Osteocyte (in vitro differentiated cells): ENCODE data around the gene DNAAF5. TPM values are rescaled to one million over a fixed set of nuclear protein-coding genes. Genes with fewer than 3 reads are reported as not detected.

Experiments used
- DNase-seq: peaks from one replicate; pipeline ENCODE4 v3.0.0; 2021; ENCODE audit warnings: mixed read lengths; ENCODE audit not compliant: unreplicated experiment; ENCODE audit errors: extremely low spot score
- H3K27ac Mint-ChIP-seq: one replicate; pipeline ENCODE4 v1.8.0; 2021; ENCODE audit warnings: mild to moderate bottlenecking, mixed read lengths; ENCODE audit not compliant: unreplicated experiment
- H3K27me3 Mint-ChIP-seq: one replicate; pipeline ENCODE4 v1.8.0; 2021; ENCODE audit warnings: mixed read lengths; ENCODE audit not compliant: unreplicated experiment
- H3K36me3 Mint-ChIP-seq: one replicate; pipeline ENCODE4 v1.8.0; 2021; ENCODE audit warnings: mixed read lengths; ENCODE audit not compliant: unreplicated experiment
- H3K4me1 Mint-ChIP-seq: one replicate; pipeline ENCODE4 v1.8.0; 2021; ENCODE audit warnings: mixed read lengths; ENCODE audit not compliant: unreplicated experiment
- H3K4me3 Mint-ChIP-seq: one replicate; pipeline ENCODE4 v1.8.0; 2021; ENCODE audit warnings: mild to moderate bottlenecking, moderate library complexity, mixed read lengths; ENCODE audit not compliant: unreplicated experiment
- H3K9me3 Mint-ChIP-seq: one replicate; pipeline ENCODE4 v1.8.0; 2021; ENCODE audit warnings: mixed read lengths; ENCODE audit not compliant: unreplicated experiment
- total RNA-seq: library from RNA; stranded (reverse); gene quantifications from 2 replicates; pipeline ENCODE4 v1.2.1, GENCODE V29; 2021
- TF ChIP-seq, protein P1 (sequence below): fragments of 200-600 bp; sonication (generic); IDR thresholded peaks from 2 replicates; pipeline ENCODE4 v1.5.0; 2021; ENCODE audit warnings: antibody characterized with exemption, mild to moderate bottlenecking, moderate library complexity

The DNAAF5 gene
- total RNA-seq, 1 donor from 2014 or later = 28.1 TPM

DNA sequence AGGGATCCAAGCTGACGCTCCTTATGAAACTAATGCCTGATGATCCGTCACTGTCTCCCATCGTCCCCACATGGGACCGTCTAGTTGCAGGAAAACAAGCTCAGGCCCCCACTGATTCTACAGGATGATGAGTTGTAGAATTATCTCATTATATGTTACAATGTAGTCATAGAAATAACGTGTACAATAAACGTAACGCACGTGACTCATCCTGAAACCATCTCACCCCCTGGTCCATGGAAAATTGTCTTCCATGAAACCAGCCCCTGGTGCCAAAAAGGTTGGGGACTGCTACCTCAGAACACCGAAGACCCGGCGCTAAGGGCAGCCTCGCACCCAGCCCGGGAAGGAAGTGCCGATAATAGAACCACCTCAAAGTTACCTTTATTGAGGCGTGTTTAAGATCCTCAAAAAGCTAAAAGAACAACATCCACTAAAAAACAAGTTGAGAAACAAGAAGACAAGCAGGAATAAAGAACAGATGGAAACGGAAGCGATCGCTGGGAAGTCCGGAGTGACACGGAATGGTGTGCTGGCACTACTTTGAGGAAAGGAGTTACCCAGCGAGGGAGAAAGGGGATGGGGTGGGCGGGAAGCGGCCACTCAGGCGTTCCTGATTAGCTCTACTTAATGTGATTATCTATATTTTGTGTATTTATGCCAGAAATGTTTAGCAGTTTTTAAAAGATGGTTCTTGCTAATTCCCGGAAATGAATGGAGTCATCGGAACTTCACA is 50.7 kb downstream of the DNAAF5 start:
- Mint-ChIP-seq H3K36me3 (peaks cover 10% of the 10 kb centered on the region), H3K9me3 (no peaks in the 10 kb centered on the region), H3K27me3 (no peaks in the 10 kb centered on the region), H3K4me3 (no peak overlapping the region), H3K4me1 (peaks cover 50% of the 10 kb centered on the region), H3K27ac (peak overlapping the region; percentile 64)
- TF ChIP-seq, protein P1, sequence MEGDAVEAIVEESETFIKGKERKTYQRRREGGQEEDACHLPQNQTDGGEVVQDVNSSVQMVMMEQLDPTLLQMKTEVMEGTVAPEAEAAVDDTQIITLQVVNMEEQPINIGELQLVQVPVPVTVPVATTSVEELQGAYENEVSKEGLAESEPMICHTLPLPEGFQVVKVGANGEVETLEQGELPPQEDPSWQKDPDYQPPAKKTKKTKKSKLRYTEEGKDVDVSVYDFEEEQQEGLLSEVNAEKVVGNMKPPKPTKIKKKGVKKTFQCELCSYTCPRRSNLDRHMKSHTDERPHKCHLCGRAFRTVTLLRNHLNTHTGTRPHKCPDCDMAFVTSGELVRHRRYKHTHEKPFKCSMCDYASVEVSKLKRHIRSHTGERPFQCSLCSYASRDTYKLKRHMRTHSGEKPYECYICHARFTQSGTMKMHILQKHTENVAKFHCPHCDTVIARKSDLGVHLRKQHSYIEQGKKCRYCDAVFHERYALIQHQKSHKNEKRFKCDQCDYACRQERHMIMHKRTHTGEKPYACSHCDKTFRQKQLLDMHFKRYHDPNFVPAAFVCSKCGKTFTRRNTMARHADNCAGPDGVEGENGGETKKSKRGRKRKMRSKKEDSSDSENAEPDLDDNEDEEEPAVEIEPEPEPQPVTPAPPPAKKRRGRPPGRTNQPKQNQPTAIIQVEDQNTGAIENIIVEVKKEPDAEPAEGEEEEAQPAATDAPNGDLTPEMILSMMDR = no peak
- DNase-seq = no peak

GRCh38 chr7:777728-778078 is 51.2 kb downstream of the DNAAF5 start:
- no peak for DNase-seq
- Mint-ChIP-seq H3K9me3 (no peaks in the 10 kb centered on the region), H3K36me3 (peaks cover 11% of the 10 kb centered on the region), H3K4me3 (no peak overlapping the region), H3K27me3 (no peaks in the 10 kb centered on the region), H3K27ac (peak overlapping the region; percentile 71), H3K4me1 (peaks cover 52% of the 10 kb centered on the region)
- TF ChIP-seq, protein P1 = no peak

DNA sequence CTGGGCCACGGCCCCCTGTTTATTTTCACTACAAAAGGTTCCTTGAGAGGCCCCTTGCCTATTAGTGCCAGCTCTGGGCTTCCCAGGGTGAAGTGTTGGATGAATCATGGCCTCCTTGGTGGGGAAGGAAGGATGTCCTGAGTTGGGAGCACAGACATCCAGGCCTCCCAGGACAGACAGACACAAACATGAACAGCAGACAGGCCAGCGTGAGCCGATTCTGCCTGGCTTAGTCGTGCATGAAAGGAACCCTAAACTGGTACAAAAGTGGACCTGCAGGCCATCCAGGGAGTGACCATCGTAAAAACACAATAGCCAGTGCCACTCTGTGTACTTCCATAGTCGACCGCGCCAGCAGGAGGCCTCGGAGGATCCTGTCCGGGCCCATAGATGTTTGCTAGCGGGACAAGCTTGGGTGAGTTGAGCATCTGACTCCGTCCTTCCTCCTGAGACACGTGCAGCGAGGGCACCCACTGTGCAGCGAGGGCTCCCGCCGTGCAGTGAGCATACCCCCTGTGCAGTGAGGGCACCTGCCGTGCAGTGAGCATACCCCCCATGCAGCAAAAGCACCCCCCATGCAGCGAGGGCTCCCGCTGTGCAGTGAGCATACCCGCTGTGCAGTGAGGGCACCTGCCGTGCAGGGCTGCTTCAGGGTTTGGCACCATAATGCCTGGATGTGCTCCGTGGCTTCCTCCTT is 51.9 kb downstream of the DNAAF5 start:
- Mint-ChIP-seq H3K27me3 (no peaks in the 10 kb centered on the region), H3K9me3 (no peaks in the 10 kb centered on the region), H3K4me3 (no peak overlapping the region), H3K27ac (peak overlapping the region; percentile 86), H3K4me1 (peaks cover 56% of the 10 kb centered on the region), H3K36me3 (peaks cover 13% of the 10 kb centered on the region)
- DNase-seq = no peak
- TF ChIP-seq, protein P1 = no peak

DNA sequence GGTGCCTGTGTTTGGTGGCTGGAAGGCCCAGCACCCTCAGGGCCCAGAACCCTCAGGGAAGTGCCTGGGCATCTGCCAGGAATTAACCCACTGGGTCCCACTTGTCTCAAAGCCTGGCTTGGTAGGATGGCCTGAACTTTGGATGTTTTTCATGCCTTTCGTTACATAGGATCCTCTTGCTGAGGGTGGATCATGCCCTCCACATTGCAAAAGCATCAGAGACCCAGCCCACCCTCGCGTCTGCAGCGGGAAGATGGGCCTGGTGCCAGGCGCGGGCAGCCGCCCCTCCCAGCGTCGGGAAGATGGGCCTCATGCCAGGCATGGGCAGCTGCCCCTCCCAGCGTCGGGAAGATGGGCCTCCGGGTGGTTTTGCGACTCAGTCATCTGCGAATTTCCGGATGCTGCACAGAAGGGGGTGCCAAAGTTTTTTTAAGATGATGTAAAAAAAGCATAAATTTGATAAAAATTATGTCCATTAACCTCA is 52.5 kb downstream of the DNAAF5 start:
- TF ChIP-seq, protein P1 = no peak
- no peaks in the 10 kb centered on the region for H3K27me3 Mint-ChIP-seq
- peaks cover 15% of the 10 kb centered on the region for H3K36me3 Mint-ChIP-seq
- no peaks in the 10 kb centered on the region for H3K9me3 Mint-ChIP-seq
- H3K4me1 Mint-ChIP-seq = peaks cover 56% of the 10 kb centered on the region
- H3K27ac Mint-ChIP-seq = peak overlapping the region; percentile 86
- H3K4me3 Mint-ChIP-seq = peak overlapping the region; percentile 14
- peak; percentile 94 for DNase-seq

DNA sequence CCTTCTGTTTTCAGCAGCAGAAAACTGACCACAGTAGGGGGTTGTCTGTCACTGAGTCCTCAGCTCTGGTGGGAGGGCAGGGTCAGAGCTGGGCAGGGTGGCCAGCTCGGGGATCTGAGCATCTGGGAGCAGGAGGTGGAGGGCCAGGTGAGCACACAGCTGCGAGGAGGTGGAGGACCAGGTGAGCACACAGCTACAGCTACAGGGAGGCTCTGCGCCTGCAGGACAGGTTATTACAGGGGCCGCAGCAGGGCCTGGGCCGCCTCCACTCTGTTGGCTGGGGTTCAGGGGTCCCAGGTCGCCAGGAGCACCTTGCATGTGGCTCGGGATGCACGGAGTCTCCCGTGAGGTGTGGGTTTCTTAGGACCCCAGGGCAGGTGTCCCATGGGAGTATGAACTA is 53.0 kb downstream of the DNAAF5 start:
- Mint-ChIP-seq H3K27ac (peak overlapping the region; percentile 86), H3K4me3 (peak overlapping the region; percentile 14), H3K27me3 (no peaks in the 10 kb centered on the region), H3K4me1 (peaks cover 56% of the 10 kb centered on the region), H3K9me3 (no peaks in the 10 kb centered on the region), H3K36me3 (peaks cover 18% of the 10 kb centered on the region)
- DNase-seq = no peak
- TF ChIP-seq, protein P1 = no peak
